Dedifferentiated amniotic fluid mesenchymal stem cell (primary cell): ENCODE measurements around the gene C4orf50.

Experiments
- DNase-seq: peaks from one replicate; pipeline ENCODE4 v3.0.0-alpha.2; 2016; ENCODE audit errors: extremely low spot score

C4orf50 gene

DNA sequence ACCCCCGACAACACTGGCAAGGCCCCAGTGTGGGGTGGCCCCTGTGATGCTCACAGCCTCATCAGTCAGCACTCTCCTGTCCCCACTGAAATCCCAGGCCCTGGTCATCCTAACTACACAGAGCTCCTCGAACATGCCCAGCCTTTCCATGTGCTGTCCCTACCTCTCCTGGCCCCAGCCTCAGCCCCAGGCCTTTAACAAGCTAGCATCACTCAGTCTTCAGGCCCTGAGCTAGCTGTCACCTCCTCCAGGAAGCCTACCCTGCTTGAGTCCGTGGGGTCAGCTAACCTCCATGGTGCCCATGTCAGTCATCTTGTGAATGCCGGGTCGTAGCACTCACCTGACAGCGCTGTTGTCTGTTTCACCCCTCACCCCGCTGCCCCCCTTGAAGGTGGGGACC, 25.6 kb upstream of the C4orf50 start:
- DNase-seq: no peak

DNA sequence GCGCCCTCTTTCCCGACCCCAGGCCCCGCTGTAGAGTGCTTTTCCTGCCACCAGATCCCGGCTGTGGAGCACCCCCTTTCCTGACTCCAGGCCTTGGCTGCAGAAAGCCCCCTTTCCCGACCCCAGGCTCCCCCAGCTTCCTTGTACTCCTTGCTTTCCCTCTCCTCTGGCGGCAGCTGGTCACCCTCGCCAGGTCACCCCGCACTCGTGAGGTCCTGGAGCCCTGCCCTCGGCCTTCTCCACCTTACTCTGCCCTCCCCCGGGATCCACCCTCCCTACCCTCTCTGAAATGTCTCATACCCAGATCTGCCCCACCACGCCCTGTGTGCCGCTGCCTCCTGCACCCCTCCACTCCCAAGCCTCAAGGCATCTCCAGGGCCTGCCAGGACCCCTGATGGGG, 25.0 kb upstream of the C4orf50 start:
- no peak for DNase-seq

DNA sequence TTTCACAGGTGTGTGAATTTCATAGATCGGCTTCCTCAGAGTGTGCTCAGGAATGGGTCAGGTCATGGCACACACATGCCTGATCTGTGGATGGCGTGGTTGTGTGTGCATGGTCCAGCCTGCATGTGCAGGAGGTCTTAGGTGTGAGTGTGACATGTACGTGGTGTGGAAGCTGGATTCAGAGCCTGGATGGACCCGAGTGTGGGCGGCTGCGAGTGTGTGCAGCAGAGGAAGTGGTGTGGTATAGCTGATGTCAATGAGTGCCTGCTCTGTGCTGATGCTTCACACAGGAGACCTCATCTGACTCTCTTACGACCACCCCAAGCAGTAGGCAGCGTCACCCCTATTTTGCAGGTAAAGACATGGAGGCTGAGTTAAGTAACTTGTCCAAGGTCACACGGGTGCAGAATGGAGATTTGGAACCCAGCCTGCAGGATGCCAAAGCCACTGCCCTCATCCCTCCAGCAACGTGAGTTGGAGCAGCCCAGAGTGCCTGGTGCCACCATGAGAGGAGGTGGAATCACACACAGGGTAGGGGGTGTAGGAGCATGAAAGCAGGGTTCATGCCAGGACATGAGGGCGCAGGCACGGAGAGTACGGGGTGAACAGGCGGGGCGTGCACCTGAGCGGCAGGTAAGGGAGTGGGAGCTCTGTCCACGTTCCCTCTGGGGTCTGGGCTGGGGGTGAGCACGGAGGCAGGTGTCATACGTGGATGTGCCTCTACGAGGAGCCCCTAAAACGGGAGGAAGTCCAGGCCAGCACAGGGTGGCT, 24.2 kb upstream of the C4orf50 start:
- no peak for DNase-seq

DNA sequence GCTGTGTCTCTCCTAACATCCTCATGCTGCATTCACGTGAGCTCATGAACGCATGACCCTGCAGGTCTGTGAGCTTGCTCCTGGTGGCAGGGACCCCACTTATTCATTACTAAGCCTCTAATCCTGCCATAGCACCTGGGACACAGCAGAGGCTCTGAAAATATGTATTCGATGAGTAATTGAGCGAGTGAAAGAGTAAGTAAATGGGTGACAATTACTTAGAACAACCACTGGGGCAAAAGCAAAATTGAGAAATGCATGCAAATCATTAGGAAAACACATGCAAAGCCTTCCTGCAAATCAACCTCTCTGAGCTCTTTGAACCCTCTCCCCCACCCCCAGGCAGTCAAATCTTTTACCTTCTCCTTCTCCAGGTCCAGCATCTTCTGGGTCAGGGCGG, 23.6 kb upstream of the C4orf50 start:
- no peak for DNase-seq

DNA sequence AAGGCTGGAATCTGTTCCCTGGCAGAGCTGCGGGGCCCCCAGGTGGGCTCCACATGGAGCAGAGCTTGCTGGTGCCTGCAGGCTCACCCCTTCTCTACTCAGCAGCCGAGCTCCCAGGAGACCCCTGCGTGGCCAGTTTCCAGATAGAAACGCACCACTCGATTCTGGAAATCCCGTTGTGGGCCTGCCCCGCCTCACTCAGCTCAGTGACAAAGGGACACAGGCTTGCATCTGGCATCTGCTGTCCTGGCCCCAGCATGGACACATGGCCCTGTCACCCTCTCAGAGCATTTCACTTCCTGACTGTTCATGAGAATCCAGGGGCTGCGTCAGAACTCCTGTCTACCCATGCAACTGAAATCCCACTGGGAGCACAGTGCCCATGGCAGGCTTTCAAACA, 20.5 kb upstream of the C4orf50 start:
- DNase-seq: no peak

DNA sequence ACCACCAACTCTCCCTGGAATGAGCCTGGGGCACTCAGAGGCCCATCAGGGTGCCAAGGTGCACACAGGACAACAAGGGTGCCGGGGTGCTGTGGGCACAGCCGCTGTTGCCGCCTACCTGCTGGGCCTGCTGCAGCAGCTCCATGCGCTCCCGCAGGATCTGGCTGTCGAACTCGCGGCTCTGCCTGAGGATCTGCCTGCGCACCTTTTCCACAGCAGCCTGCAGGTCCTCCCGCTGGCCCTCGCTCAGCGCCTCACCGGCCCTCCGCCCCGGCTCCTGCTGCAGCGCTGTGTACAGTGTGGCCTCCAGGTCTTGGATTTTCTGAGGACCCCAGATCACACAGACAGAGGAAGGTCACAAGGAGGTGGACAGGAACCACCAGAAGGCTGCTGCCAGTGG, 17.6 kb upstream of the C4orf50 start:
- no peak for DNase-seq

DNA sequence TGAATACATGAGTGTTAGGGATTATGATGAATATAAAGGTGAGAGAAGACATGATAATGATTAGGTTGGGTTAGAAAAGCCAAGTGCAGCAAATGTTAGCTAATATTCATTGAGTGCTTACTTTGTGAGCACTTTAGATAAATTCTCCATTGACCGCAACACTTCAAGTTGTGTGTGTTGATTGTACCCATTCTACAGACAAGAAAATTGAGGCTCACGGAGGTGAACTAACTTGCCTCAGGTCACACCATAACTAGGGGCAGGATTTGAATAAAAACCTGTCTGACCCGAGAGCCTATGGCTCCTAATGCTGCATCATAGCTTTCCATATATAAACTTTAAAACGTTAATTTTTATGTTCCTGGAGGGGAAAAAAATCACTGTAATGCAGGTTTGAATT, 15.2 kb upstream of the C4orf50 start:
- no peak for DNase-seq

DNA sequence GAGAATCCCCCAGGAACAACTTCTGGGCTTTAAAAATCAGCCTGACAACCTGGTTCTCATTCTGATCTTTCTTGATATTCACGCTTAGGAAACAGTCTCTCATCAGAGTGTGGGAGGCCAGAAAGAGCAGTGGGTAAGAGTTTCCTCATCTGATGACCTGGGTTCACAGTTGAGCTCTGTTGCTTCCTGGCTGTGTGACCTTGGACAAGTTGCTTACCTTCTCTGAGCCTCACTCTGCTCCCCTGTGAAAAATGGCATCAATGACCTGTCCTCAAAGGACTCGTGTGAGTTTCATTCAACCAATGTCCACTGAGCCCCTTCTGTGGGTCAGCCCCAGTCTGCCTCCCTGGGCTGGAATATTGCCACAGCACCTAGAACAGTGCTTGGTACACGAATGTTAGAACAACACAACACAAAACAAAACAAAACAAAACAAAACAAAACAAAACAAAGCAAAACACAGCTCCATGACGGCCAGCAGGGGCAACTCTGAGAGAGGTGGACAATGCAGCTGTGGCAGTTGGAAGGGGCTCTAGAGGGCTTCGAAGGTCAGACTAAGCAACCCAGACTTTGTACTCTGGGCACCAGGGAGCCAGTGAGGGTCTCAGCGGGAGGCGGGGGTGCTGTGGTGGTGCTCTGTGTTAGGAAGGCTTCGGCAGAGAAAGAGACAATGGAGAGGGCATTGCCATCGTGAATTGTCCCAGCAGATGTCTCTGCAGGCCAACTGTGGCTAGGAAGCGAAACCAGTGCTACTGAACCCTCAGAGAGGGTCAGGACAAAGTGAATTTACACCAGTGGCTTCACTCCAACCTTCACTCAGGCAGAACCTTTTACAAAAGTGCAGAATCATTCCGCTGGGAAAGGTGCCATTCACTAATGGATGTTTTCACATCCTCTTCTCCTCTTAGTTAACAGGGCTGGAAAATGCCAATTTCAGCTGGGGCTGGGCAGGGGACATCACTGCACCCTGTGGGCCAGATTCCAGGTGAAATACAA, 14.3 kb upstream of the C4orf50 start:
- DNase-seq: no peak

DNA sequence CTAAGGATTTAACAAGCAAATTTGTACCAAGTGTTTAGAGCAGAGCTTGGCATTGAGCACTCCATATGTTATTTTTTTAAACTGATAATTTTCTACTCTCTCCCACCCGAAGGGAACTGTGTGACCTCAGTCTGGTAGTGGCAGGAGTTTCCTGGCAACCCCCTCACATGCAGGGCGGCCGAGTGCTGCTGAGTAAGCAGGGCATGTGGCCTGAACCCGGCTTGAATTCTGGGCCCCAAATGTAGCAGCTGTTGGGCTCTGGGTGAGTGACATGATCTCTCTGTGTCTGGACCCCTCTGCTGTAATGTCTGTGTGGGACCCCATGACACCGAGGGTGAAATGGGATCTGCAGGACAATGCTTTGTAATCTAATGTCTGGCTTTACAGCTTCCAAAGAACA, 13.6 kb upstream of the C4orf50 start:
- no peak for DNase-seq

DNA sequence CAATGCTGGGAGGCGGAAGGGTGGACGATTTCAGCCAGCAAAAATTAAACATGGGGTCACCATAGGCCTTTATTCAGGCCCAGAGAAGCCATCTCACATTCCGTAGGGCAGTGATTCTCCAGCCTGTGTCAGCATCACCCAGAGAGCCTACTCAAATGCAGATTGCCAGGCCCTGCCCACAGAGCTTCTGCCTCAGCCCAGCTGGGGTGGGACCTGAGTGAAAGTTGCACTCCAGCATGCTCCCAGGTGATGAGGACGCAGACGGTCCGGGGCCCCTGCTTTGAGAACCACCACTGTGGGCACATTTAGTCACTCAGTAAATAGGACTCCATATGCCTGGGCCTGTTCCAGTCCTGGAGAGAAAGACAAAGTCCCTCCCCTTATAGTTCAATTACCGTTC, 12.4 kb upstream of the C4orf50 start:
- DNase-seq: no peak

DNA sequence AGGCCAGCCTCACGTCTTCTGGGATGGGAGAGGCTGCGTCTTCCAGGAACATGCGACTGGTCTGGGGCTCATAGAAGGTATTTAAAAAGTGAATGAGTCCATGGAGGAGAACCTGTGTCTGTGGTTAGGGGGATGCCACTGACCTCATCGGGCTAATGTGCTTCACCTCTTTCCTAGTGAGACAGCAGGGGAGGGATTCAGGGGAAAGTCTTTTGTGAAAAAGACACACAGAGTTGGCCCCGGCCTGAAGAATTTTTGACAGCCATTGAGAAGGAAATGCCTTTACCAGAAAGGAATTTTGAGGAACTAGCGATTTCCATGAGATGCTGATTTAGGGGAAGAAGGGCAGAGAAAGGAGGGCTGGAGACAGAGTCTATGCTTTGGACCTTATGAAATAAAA, 11.0 kb upstream of the C4orf50 start:
- no peak for DNase-seq

DNA sequence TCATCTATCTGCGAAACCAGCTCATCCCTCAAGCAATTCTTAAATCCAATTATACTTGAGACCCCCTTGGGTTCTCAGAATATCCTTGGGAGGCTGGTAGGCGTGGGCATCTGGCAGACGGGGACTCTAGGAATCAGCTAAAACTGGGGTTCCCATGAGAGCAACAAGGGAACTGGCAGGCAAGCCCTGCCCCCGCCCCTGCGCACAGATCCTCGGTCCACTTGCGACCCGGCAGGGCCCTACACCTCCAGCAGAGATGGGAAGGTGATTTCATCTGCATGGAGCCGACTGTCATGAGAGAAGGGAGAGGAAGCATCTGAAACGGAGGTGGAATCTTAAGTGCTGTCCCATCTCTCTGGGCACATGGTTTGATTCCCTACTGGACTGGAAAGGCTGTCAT, 9.9 kb upstream of the C4orf50 start:
- DNase-seq: no peak

DNA sequence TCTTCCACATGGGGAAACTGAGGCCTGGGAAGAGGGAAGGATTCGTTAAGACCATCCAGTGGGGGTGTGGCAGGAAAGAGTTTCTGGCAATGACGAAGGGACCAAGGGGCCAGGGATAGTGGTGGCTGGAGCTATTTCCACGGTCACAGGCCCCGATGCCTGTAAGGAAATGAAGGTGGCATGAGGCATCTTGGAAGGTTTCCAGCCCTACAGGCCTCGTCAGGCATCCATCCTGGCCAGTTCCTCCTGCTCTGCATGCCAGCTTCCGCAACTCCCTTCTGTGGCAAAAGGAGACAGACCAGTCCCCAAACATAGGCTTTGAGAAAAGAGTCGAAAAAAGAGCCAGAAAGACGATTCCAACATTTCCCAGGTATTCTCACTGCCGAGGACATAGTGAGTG, 9.2 kb upstream of the C4orf50 start:
- DNase-seq: no peak

DNA sequence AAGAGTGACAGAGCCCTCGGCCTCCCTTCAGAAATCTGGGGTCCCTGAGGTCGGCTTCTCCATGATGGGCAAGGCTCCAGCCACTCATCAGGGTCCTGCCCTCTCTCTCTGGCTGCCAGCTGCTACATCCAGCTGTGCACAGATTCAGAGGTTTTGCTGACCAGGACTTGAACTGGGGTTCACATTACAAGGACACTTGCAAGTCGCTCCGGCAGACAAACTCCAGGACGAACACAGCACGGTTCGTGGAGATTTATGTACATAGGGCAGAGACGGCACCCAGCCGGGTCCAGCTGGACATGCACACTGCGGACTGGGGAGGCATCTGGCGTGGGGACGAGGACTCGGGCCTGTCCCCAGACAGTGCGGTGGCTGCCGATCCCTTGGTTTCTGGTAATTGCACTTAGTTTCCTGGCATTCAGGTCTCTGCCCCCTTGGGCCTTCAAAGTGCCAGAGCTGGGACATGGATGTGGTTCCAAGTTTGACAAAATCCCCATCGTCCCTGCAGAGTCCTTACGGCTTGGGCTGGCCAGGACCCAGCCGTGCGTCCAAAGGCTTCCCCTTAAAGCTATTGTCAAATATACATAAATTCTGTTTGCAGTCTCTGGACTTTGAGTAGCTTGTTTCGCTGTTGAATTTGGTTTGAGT, 6.2 kb upstream of the C4orf50 start:
- DNase-seq: no peak

DNA sequence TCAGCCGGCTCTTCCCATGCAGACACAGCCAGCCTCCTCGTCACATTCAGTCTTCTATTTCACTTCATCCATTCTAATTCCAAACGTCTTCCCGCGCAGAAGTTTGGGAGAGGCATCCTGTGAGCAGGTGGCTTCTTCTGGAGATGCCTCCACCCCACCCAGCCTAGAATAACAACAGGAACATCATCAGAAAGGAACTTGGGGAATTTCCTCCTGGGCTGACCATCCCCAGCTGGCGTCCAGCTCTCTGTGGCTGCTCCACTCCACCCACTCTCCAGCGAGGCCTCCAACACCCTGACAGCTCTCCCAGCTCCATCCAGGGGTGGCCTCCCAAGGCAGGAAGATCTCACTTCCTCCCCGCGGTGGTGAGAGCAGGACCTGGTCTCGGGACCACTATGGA, 5.5 kb upstream of the C4orf50 start:
- DNase-seq: no peak

DNA sequence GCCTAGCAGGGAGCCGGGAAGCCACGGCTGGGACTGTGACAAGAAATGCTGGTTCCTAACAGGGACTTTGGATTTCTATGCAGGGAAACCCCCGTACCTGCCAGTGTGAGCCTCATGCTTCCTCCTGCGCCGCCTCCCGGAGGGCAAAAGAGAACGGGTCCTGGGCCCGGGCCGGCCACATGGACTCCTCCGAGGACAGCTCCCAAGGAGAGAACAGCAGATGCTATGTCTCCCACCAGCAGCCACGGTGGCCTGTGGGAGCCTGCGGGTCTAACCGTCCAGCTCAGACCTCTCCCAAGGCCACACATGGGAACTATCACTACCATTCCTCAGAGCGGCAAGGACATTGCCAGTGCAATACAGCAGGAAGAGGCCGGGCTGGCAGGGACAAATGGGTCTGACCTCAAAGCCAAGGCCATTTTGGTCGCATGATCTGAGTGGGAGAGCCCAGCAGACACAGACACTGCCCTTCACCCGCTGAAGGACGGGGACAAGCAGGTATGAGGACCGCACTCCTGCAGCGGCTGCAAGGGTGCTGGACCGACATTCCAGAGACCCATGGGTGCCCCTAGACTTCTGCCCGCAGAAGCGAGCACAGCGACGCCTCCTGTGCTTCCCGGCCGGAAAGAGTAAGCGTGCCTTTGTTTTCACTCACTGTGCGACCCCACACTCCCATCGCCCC, 4.5 kb upstream of the C4orf50 start:
- DNase-seq: no peak

DNA sequence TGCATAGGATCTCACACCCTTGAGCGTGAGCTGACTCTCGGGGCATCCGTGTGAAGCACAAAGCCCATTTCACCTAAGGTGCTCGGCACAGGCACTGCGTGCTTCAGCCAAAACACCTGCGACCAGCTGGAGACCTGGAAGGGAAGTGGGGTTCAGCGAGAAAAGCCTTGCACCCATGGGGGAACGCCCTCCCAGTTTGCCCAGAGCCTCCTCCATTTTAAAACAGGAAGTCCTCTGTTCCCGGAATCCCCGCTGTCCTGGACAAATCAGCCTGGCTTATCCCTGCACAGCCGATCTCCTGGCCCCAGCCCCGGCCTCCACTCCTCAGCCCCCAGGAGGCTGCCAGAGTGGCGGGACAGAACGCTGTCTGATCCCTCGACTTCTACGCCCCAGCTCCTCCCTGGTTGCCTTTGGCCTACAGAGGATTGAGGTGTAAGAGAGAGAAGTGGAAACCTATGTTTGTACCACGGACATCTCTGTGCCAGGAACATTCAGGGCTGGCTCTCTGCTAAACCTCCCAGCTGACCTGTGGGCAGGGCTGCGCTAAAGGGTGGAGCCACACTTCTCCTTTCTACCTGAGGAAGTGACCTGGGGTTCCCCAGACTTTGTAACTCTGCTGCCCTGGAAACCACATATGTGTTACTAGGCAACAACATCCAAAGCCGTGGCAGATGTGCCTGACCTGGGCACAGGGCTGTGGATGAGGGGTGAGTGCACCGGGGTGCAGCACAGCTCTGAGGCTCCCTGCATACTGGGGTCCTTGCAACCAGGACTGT, 3.8 kb upstream of the C4orf50 start:
- DNase-seq: no peak

DNA sequence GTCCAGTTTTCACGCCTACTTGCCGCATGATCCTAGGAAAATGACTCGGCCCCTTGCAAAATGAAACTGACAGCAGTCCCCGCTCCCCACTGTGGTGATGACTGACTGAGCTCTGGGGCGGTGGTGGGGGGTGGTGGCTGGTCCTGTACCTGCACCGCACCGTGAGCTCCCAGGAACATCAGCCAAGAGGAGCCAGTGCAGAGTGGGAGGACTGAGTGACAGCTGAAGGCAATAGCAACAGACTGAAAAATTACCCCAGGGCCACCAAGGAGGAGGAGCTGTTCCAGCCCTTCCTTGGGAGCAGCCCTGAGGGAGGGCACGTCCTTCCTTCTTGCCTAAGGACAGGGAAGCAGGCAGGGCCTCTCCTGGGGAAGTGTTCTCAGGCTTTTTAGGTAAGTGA, 2.4 kb upstream of the C4orf50 start:
- no peak for DNase-seq

DNA sequence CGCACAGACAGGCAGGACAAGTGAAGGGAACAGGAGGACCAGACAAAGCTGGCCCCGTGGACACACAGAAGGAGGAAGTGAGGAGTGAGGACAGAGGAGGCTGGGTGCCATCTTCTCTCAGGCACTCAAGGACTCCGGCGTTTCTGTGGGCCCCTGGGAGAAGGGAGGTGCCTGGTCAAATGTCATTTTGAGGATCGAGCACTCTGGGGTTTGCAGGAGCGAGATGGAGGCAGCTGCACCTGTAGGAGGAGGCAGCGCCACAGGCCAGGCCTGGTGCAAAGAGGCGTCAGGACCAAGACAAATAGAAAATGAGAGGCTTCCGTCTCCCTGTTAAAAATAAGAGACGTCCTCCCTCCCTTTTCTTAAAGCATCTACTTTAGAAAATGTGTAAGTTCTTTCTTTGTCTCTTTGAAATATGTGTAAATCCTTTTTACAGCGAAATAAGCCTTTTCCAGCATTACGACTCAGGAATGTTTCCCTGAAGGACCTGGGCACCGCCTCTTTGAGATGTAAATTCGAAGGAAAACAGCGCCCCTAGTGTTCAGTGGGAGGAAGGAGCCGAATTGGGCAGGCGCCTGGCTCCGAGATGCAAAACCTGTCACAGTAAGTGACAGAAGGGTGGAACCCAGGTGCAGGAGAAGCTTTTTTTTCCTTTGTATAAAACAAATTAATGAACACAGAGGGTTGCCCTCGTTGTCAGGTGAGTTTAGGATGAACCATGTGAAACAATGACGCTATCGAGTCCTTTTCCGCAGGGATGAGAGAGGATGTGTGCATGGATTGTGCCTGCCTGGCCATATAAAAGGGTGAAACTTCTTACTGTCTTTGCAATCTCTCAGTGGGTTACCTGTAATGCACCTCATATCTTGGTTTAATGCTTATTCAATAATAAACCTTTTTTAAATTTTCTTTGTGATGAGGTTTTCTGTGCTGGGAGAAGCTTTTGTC, 1.4 kb upstream of the C4orf50 start:
- peak; percentile 19 for DNase-seq

DNA sequence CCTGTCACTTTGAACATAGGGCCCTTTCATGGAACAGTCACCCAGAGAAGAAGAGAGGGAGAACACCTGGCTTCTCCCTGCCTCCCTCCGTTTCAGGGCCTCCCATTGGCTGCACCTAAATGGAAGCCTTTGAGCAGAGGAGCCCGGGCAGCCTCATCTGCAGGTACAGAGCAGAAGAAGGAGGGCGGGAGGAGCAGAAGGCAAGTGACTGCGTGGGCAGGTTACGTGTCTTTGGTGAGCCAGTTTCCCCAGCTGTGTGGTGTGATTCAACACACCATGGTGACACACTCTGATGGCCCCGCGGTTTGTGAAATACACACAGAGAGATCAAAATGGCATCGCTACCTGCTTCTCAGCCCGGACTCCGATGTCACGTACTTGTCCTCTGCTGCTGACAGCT, 431 bp downstream of the C4orf50 start:
- no peak for DNase-seq
